ENCODE measurements around the gene GPRC5A. TPM values are rescaled to one million over a fixed set of nuclear protein-coding genes. Genes with fewer than 3 reads are reported as not detected.

GPRC5A gene
- total RNA-seq, 2 donors from 2014 or later, result 0.15 to 1.0 TPM

GRCh38 chr12:12909995-12910420 lies 18.6 kb downstream of the GPRC5A start:
- Mint-ChIP-seq H3K4me1 (peaks cover 12% of the 10 kb centered on the region), H3K27me3 (ENCODE audit: insufficient read depth) (no peaks in the 10 kb centered on the region)
- TF ChIP-seq CTCF (conservative IDR thresholded peaks at IDR 0.05), result no peak

GRCh38 chr12:12912711-12913110 lies 21.3 kb downstream of the GPRC5A start:
- peaks cover 12% of the 10 kb centered on the region for H3K27me3 Mint-ChIP-seq (ENCODE audit: insufficient read depth)
- WGBS, 2 experiments (ENCODE audit: insufficient coverage in 1 of 2, insufficient read length in 1 of 2), result 91% methylated on average over 4 to 5 of the region's 5 CpGs
- no peak for DNase-seq
- H3K9me3 ChIP-seq (ENCODE audit: control insufficient read depth, low read length), result no peaks in the 10 kb centered on the region
- H3K9me3 Mint-ChIP-seq, result no peaks in the 10 kb centered on the region
- H3K4me3 Mint-ChIP-seq, result no peak overlapping the region
- H3K4me1 ChIP-seq (ENCODE audit: control insufficient read depth, insufficient read depth, low read length), result peaks cover 5% of the 10 kb centered on the region
- H3K27ac Mint-ChIP-seq, result no peak overlapping the region
- H3K27me3 ChIP-seq (ENCODE audit: control insufficient read depth, insufficient read depth, low read length, poor library complexity, severe bottlenecking), result no peaks in the 10 kb centered on the region
- H3K36me3 ChIP-seq (ENCODE audit: control insufficient read depth, insufficient read depth, low read length), result no peaks in the 10 kb centered on the region
- no peak overlapping the region for H3K27ac ChIP-seq (ENCODE audit: low read depth, low read length)
- no peak overlapping the region for H3K4me3 ChIP-seq (ENCODE audit: low read length)
- H3K4me1 Mint-ChIP-seq, result peaks cover 16% of the 10 kb centered on the region
- H3K9ac ChIP-seq (ENCODE audit: extremely low read depth, low read length, poor library complexity, severe bottlenecking), result no peak overlapping the region
- no peak for TF ChIP-seq CTCF (conservative IDR thresholded peaks at IDR 0.05)
- H3K36me3 Mint-ChIP-seq (ENCODE audit: low read depth), result no peaks in the 10 kb centered on the region

More at GRCh38 chr12:12909995-12910420, 18.6 kb downstream of the GPRC5A start:
- Histone ChIP-seq H3K9me3 (ENCODE audit: control insufficient read depth, low read length) (no peaks in the 10 kb centered on the region), H3K4me1 (ENCODE audit: control insufficient read depth, insufficient read depth, low read length) (peaks cover 5% of the 10 kb centered on the region), H3K27me3 (ENCODE audit: control insufficient read depth, insufficient read depth, low read length, poor library complexity, severe bottlenecking) (no peaks in the 10 kb centered on the region), H3K9ac (ENCODE audit: extremely low read depth, low read length, poor library complexity, severe bottlenecking) (no peak overlapping the region), H3K36me3 (ENCODE audit: control insufficient read depth, insufficient read depth, low read length) (no peaks in the 10 kb centered on the region), H3K27ac (ENCODE audit: low read depth, low read length) (no peak overlapping the region), H3K4me3 (ENCODE audit: low read length) (no peak overlapping the region)
- H3K9me3 Mint-ChIP-seq, result no peaks in the 10 kb centered on the region
- WGBS, 2 experiments (ENCODE audit: insufficient coverage in 1 of 2, insufficient read length in 1 of 2), result 93% methylated on average over 2 to 4 of the region's 4 CpGs
- H3K36me3 Mint-ChIP-seq (ENCODE audit: low read depth), result no peaks in the 10 kb centered on the region
- no peak for DNase-seq
- no peak overlapping the region for H3K4me3 Mint-ChIP-seq
- no peak overlapping the region for H3K27ac Mint-ChIP-seq

- H3K36me3 Mint-ChIP-seq (ENCODE audit: low read depth), result no peaks in the 10 kb centered on the region
- Histone ChIP-seq H3K4me3 (ENCODE audit: low read length) (no peak overlapping the region), H3K9me3 (ENCODE audit: control insufficient read depth, low read length) (no peaks in the 10 kb centered on the region), H3K27me3 (ENCODE audit: control insufficient read depth, insufficient read depth, low read length, poor library complexity, severe bottlenecking) (no peaks in the 10 kb centered on the region), H3K36me3 (ENCODE audit: control insufficient read depth, insufficient read depth, low read length) (no peaks in the 10 kb centered on the region), H3K27ac (ENCODE audit: low read depth, low read length) (no peak overlapping the region), H3K9ac (ENCODE audit: extremely low read depth, low read length, poor library complexity, severe bottlenecking) (no peak overlapping the region), H3K4me1 (ENCODE audit: control insufficient read depth, insufficient read depth, low read length) (peaks cover 5% of the 10 kb centered on the region)
- H3K27ac Mint-ChIP-seq, result no peak overlapping the region
- peak; percentile 90 for DNase-seq
- TF ChIP-seq CTCF (conservative IDR thresholded peaks at IDR 0.05), result peak; percentile 31
- 77% methylated on average over 9 to 10 of the region's 10 CpGs for WGBS, 2 experiments (ENCODE audit: insufficient coverage in 1 of 2, insufficient read length in 1 of 2)
- H3K9me3 Mint-ChIP-seq, result no peaks in the 10 kb centered on the region
- H3K4me1 Mint-ChIP-seq, result peaks cover 16% of the 10 kb centered on the region
- peaks cover 12% of the 10 kb centered on the region for H3K27me3 Mint-ChIP-seq (ENCODE audit: insufficient read depth)
- H3K4me3 Mint-ChIP-seq, result no peak overlapping the region
Measured at GRCh38 chr12:12915656-12916055, 24.3 kb downstream of the GPRC5A start.
